ENCODE results near the gene OR5K4.

DNA sequence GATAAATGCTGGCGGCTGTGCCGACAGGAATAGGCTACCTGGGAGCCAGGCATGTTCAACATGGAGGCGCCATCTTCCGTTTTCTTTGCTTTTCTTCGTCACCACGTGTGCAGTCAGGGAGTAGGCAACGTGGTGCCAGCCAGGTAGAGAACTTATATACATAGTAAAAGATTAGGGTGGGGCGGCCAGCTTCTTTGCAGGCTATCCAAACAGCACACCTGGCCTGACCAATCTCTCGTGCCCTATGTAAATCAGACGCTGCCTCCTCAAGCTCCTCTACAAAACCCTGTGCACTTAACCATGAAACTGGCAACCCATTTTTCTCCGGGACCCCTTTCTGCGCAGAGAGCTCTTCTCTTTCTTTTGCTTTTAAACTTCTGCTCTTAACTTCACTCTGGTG, 28.6 kb upstream of the OR5K4 start:
- no peak for TF ChIP-seq CTCF (IDR thresholded peaks at IDR 0.05; ENCODE audit: low read depth, low read length, poor library complexity, severe bottlenecking)
- no peak for TF ChIP-seq EZH2phosphoT487 (IDR thresholded peaks at IDR 0.05; ENCODE audit: borderline replicate concordance, low read length)
